NB4 (cell line): ENCODE results near the gene ADGRG2.

Experiments
- TF ChIP-seq, protein P1 (sequence below): IDR thresholded peaks from one replicate; pipeline ENCODE4 v1.5.1; 2012; ENCODE audit warnings: low read depth, low read length
- TF ChIP-seq, protein P2 (sequence below): IDR thresholded peaks from 2 replicates; pipeline ENCODE4 v1.6.1; 2011; ENCODE audit warnings: low read depth, low read length

DNA sequence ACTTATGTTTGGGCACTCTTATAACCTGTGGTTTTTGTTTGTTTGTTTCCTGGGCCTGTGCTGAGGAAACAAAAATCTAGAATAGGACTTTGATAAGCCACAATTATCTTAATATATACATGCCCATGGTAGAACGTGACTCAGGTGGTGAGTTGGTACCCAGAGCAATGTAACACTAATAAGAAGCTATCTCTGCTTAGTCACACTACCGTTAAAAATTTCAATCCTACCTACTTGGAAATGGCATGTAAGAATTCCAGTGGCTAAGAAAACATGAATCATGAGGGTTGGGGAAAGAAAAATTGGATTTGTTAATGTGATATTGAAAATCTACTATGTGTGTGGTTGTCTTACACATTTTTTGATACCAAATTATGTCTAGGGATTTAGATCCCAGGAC, 30.5 kb upstream of the ADGRG2 start:
- TF ChIP-seq, protein P1, sequence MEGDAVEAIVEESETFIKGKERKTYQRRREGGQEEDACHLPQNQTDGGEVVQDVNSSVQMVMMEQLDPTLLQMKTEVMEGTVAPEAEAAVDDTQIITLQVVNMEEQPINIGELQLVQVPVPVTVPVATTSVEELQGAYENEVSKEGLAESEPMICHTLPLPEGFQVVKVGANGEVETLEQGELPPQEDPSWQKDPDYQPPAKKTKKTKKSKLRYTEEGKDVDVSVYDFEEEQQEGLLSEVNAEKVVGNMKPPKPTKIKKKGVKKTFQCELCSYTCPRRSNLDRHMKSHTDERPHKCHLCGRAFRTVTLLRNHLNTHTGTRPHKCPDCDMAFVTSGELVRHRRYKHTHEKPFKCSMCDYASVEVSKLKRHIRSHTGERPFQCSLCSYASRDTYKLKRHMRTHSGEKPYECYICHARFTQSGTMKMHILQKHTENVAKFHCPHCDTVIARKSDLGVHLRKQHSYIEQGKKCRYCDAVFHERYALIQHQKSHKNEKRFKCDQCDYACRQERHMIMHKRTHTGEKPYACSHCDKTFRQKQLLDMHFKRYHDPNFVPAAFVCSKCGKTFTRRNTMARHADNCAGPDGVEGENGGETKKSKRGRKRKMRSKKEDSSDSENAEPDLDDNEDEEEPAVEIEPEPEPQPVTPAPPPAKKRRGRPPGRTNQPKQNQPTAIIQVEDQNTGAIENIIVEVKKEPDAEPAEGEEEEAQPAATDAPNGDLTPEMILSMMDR = no peak
- TF ChIP-seq, protein P2, sequence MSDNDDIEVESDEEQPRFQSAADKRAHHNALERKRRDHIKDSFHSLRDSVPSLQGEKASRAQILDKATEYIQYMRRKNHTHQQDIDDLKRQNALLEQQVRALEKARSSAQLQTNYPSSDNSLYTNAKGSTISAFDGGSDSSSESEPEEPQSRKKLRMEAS = no peak
